PC-9 (cell line): ENCODE results near the gene MAP4K4. TPM values are rescaled to one million over a fixed set of nuclear protein-coding genes. Genes with fewer than 3 reads are reported as not detected.

ENCODE experiments used
- BruUV-seq: library from RNA; stranded (reverse); fragments of 400-500 nt; replicated peaks from 2 replicates; lab custom pipeline; 2021; lab: Mats Ljungman, UMichigan
- CTCF ChIA-PET: fragments of 300-600 bp; sonication (Branson Sonifier 250); formaldehyde crosslinking; loops from one replicate; lab custom pipeline; 2022; ENCODE audit warnings: antibody characterized with exemption; lab: Charles Lee
- POLR2A ChIA-PET: fragments of 300-600 bp; sonication (Branson Sonifier 250); formaldehyde crosslinking; loops from one replicate; lab custom pipeline; 2022; ENCODE audit warnings: antibody characterized with exemption; ENCODE audit not compliant: unreplicated experiment; lab: Charles Lee
- DNase-seq, 2 experiments: peaks; one replicate each; pipeline versions ENCODE4 v3.0.0 to v3.0.0-alpha.2; 2015 to 2022; ENCODE audit warnings: mixed read lengths in 1 of 2
- H2AFZ ChIP-seq: fragments of 200-600 bp; sonication (generic); 2 replicates; pipeline ENCODE4 v1.8.1; 2017; ENCODE audit warnings: antibody characterized with exemption
- H3F3A ChIP-seq: fragments of 200-600 bp; sonication (generic); 2 replicates; pipeline ENCODE4 v1.8.1; 2017; ENCODE audit warnings: antibody characterized with exemption, mild to moderate bottlenecking, low read depth; ENCODE audit not compliant: insufficient read depth
- H3K27ac ChIP-seq: fragments of 200-600 bp; sonication (generic); 2 replicates; pipeline ENCODE4 v1.6.1; 2016; ENCODE audit warnings: mixed run types
- H3K27me3 ChIP-seq: fragments of 200-600 bp; sonication (generic); 2 replicates; pipeline ENCODE4 v1.6.1; 2016; ENCODE audit warnings: low read depth, mixed run types; ENCODE audit not compliant: insufficient read depth
- H3K36me3 ChIP-seq: fragments of 200-600 bp; sonication (generic); 2 replicates; pipeline ENCODE4 v1.6.1; 2016; ENCODE audit warnings: low read depth, mixed run types
- H3K4me1 ChIP-seq: fragments of 200-600 bp; sonication (generic); replicated peaks from 2 replicates; pipeline ENCODE4 v1.6.1; 2016; ENCODE audit warnings: mixed run types; ENCODE audit not compliant: insufficient read depth
- H3K4me2 ChIP-seq: fragments of 200-600 bp; sonication (generic); 2 replicates; pipeline ENCODE4 v1.6.1; 2017; ENCODE audit warnings: mixed run types
- H3K4me3 ChIP-seq: fragments of 200-600 bp; sonication (generic); 2 replicates; pipeline ENCODE4 v1.6.1; 2016; ENCODE audit warnings: mixed run types
- H3K79me2 ChIP-seq: fragments of 200-600 bp; sonication (generic); 2 replicates; pipeline ENCODE4 v1.6.1; 2017; ENCODE audit warnings: low read depth, mixed run types
- H3K9me2 ChIP-seq: fragments of 200-600 bp; sonication (generic); 2 replicates; pipeline ENCODE4 v1.8.1; 2017; ENCODE audit warnings: mild to moderate bottlenecking; ENCODE audit not compliant: insufficient read depth
- H3K9me3 ChIP-seq: fragments of 200-600 bp; sonication (generic); 2 replicates; pipeline ENCODE4 v1.8.1; 2016; ENCODE audit warnings: low read depth; ENCODE audit not compliant: insufficient read depth
- H4K20me1 ChIP-seq: fragments of 200-600 bp; sonication (generic); 2 replicates; pipeline ENCODE4 v1.8.1; 2017; ENCODE audit not compliant: insufficient read depth
- EZH2 ChIP-seq: fragments of 200-600 bp; sonication (generic); IDR thresholded peaks from 2 replicates; pipeline ENCODE4 v1.8.0; 2017; ENCODE audit warnings: antibody characterized with exemption, low read depth
- intact Hi-C: fragments of 100-400 bp; cut with micrococcal nuclease; formaldehyde crosslinking; loops from one replicate; pipeline ENCODE4 v1.10.0; 2022; ENCODE audit not compliant: unreplicated experiment
- total RNA-seq: library from RNA; stranded (reverse); gene quantifications from 2 replicates; pipeline ENCODE4 v1.2.3, GENCODE V29; 2021
- TF ChIP-seq, protein P1 (sequence below): fragments of 200-600 bp; sonication (generic); conservative IDR thresholded peaks from 2 replicates; pipeline ENCODE4 v1.6.1; 2017; ENCODE audit warnings: mixed run types, antibody characterized with exemption, mild to moderate bottlenecking, moderate library complexity

Gene MAP4K4
- total RNA-seq, 1 experiment from 2014 or later: 129 TPM

DNA sequence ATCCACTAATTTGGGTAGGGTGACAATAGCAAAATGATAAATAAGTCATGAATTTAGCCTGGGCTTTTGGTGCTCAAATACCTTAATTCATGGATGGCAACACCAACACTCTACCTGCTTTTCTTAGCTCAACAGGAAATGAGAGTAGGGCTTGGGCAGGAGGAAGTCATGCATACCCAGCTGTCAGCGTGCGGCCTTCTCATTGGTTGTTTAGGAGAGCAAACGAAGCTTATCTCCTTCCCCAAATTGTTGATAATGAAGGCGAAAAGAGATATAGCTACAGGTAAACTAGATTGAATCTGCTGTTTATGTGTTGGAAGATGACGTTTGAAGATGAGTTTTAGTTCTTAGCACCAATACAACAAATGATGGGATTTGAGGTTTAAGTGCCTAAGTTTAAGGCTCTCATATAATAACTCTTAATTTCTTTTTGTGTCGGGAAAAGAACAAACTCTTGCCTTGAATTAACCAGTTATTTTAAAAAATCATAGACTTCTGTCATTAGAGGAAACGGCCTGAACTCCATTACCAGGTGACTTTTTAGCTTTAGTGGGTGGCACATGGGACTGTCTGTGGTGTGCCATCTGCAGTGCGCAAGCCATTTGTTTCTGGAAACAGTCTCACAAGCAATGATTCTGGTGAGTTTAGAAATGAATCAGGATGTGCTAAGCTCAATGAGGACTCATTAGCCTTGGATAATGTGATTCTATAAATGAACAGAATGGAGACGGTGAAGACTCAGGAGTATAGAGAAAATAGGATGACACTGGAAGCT, 19.8 kb downstream of the MAP4K4 start:
- Histone ChIP-seq H3K9me3 (0 out of 2 replicates have a peak, but pooled peaks cover 3% of the 10 kb centered on the region), H2AFZ (no peak overlapping the region), H3K36me3 (peaks cover 30% of the 10 kb centered on the region), H3K79me2 (peaks cover 99% of the 10 kb centered on the region), H3K27me3 (no peaks in the 10 kb centered on the region), H3K27ac (no peak overlapping the region), H3K4me1 (0 out of 2 replicates have a peak, but pooled peaks cover 18% of the 10 kb centered on the region), H3K9me2 (no peaks in the 10 kb centered on the region), H3F3A (peaks cover 40% of the 10 kb centered on the region), H3K4me2 (no peak overlapping the region), H3K4me3 (no peak overlapping the region), H4K20me1 (peaks cover 52% of the 10 kb centered on the region)
- TF ChIP-seq, protein P1, sequence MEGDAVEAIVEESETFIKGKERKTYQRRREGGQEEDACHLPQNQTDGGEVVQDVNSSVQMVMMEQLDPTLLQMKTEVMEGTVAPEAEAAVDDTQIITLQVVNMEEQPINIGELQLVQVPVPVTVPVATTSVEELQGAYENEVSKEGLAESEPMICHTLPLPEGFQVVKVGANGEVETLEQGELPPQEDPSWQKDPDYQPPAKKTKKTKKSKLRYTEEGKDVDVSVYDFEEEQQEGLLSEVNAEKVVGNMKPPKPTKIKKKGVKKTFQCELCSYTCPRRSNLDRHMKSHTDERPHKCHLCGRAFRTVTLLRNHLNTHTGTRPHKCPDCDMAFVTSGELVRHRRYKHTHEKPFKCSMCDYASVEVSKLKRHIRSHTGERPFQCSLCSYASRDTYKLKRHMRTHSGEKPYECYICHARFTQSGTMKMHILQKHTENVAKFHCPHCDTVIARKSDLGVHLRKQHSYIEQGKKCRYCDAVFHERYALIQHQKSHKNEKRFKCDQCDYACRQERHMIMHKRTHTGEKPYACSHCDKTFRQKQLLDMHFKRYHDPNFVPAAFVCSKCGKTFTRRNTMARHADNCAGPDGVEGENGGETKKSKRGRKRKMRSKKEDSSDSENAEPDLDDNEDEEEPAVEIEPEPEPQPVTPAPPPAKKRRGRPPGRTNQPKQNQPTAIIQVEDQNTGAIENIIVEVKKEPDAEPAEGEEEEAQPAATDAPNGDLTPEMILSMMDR: no peak
- no peak for TF ChIP-seq EZH2
- DNase-seq: no peak
- CTCF ChIA-PET: no interaction called here
- POLR2A ChIA-PET: interaction anchor here (0.5 to 0.7 kb wide), 2 partner anchors 50 to 124 kb away, joined by 6 to 15 read pairs; no protein-coding TSS in a partner anchor
- intact Hi-C loops: no loop called here
- BruUV-seq: no TSS peak

DNA sequence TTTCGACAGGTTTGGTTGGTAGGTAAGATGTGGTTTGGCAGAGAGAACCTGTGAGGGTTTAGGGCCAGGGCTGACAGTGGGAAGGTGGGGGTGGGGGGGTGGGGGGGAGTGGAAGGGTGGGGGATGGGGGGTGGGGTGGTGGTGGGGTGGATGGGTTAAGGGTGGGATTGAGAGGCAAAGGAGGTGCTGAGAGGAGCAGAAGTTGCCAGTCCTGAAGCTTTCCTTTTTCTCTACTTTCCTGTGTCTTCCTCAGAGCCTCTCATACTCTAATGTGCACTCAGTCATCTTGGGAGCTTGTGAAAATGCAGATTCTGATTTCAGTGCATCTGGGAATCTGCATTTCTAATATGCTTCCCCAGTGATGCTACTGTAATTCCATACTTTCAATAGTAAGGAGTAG, 21.0 kb downstream of the MAP4K4 start:
- H4K20me1 ChIP-seq: peaks cover 48% of the 10 kb centered on the region
- peak overlapping the region; percentile 32; the same call in 1 of the 2 replicates for H3K27ac ChIP-seq
- 0 out of 2 replicates have a peak, but pooled peaks cover 7% of the 10 kb centered on the region for H3K9me3 ChIP-seq
- peaks cover 99% of the 10 kb centered on the region for H3K79me2 ChIP-seq
- H2AFZ ChIP-seq: no peak overlapping the region
- peak overlapping the region; percentile 11; the same call in 1 of the 2 replicates for H3K4me2 ChIP-seq
- H3K4me3 ChIP-seq: no peak overlapping the region
- BruUV-seq: no TSS peak
- H3K36me3 ChIP-seq: peaks cover 30% of the 10 kb centered on the region
- H3K27me3 ChIP-seq: no peaks in the 10 kb centered on the region
- no peaks in the 10 kb centered on the region for H3K9me2 ChIP-seq
- DNase-seq: no peak
- no peak for TF ChIP-seq EZH2
- TF ChIP-seq, protein P1: no peak
- intact Hi-C loops: no loop called here
- 0 out of 2 replicates have a peak, but pooled peaks cover 18% of the 10 kb centered on the region for H3K4me1 ChIP-seq
- ChIA-PET POLR2A (no interaction called here), CTCF (no interaction called here)
- H3F3A ChIP-seq: peaks cover 36% of the 10 kb centered on the region

DNA sequence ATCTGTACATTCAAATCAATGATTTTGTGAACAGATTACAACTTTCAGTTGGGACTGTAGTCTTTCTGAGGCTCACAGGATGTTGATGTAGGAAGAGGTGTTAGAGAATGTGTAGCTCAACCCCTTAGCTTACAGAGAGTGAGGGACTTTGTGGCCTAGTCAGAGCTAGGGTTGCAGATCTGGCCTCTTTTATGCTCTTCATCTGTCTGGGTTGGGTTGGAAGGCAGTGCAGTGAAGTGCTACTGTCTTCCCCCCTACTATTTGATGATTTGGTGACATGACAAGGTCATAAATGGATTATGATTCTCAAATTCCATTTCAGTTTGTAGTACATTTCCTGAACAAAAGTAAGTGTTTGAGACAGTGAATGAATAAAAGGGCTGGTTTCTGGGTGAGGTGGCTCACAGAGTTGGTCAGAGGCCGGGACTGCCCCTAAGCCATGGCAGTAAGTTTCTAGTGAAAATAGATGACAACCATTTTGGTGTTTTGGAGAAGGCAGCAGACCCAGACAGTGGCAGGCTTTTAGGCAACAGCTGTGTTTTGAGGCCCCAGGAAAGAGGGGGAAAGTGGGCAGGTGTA, 21.6 kb downstream of the MAP4K4 start:
- peaks cover 33% of the 10 kb centered on the region for H3K36me3 ChIP-seq
- no peak for DNase-seq
- 0 out of 2 replicates have a peak, but pooled peaks cover 18% of the 10 kb centered on the region for H3K4me1 ChIP-seq
- H2AFZ ChIP-seq: no peak overlapping the region
- H3K4me2 ChIP-seq: peak overlapping the region; percentile 11; the same call in 1 of the 2 replicates
- H3K27me3 ChIP-seq: no peaks in the 10 kb centered on the region
- no TSS peak for BruUV-seq
- peaks cover 99% of the 10 kb centered on the region for H3K79me2 ChIP-seq
- H3F3A ChIP-seq: peaks cover 39% of the 10 kb centered on the region
- intact Hi-C loops: no loop called here
- TF ChIP-seq EZH2: no peak
- TF ChIP-seq, protein P1: no peak
- ChIA-PET POLR2A (no interaction called here), CTCF (no interaction called here)
- no peak overlapping the region for H3K4me3 ChIP-seq
- H4K20me1 ChIP-seq: peaks cover 47% of the 10 kb centered on the region
- peak overlapping the region; percentile 32; the same call in 1 of the 2 replicates for H3K27ac ChIP-seq
- no peaks in the 10 kb centered on the region for H3K9me2 ChIP-seq
- 0 out of 2 replicates have a peak, but pooled peaks cover 7% of the 10 kb centered on the region for H3K9me3 ChIP-seq
